Glutamatergic neuron (in vitro differentiated cells): ENCODE measurements around the gene MBP. TPM values are rescaled to one million over a fixed set of nuclear protein-coding genes. Genes with fewer than 3 reads are reported as not detected.

Experiments used
- DNase-seq: peaks from one replicate; pipeline ENCODE4 v3.0.0; 2022
- H3K27ac Mint-ChIP-seq: one replicate; pipeline ENCODE4 v1.8.0; 2020; ENCODE audit warnings: mild to moderate bottlenecking, mixed read lengths, inconsistent platforms; ENCODE audit not compliant: unreplicated experiment
- H3K27me3 Mint-ChIP-seq: one replicate; pipeline ENCODE4 v1.8.0; 2020; ENCODE audit warnings: mild to moderate bottlenecking, moderate library complexity, mixed read lengths, inconsistent platforms; ENCODE audit not compliant: unreplicated experiment
- H3K36me3 Mint-ChIP-seq: one replicate; pipeline ENCODE4 v1.8.0; 2020; ENCODE audit warnings: mild to moderate bottlenecking, mixed read lengths, inconsistent platforms; ENCODE audit not compliant: unreplicated experiment
- H3K4me1 Mint-ChIP-seq: one replicate; pipeline ENCODE4 v1.8.0; 2020; ENCODE audit warnings: mild to moderate bottlenecking, low read depth, mixed read lengths, inconsistent platforms; ENCODE audit not compliant: unreplicated experiment
- H3K4me3 Mint-ChIP-seq: one replicate; pipeline ENCODE4 v1.8.0; 2020; ENCODE audit warnings: mild to moderate bottlenecking, mixed read lengths, inconsistent platforms; ENCODE audit not compliant: unreplicated experiment
- H3K9me3 Mint-ChIP-seq: one replicate; pipeline ENCODE4 v1.8.0; 2020; ENCODE audit warnings: mild to moderate bottlenecking, moderate library complexity, mixed read lengths, inconsistent platforms; ENCODE audit not compliant: unreplicated experiment
- CTCF ChIP-seq: fragments of 200-600 bp; sonication (generic); IDR thresholded peaks from one replicate; pipeline ENCODE4 v1.5.0; 2021; ENCODE audit not compliant: partially characterized antibody, unreplicated experiment
- total RNA-seq: library from RNA; stranded (reverse); fragmentation: NEBNext Ultra II Directional; extraction: Animal tissue kit (Norgen Biotek cat#: 25700); gene quantifications from one replicate; pipeline ENCODE4 v1.2.1, GENCODE V29; 2021; ENCODE audit not compliant: unreplicated experiment

The MBP gene
- total RNA-seq, 1 donor from 2014 or later: 82.6 TPM

DNA sequence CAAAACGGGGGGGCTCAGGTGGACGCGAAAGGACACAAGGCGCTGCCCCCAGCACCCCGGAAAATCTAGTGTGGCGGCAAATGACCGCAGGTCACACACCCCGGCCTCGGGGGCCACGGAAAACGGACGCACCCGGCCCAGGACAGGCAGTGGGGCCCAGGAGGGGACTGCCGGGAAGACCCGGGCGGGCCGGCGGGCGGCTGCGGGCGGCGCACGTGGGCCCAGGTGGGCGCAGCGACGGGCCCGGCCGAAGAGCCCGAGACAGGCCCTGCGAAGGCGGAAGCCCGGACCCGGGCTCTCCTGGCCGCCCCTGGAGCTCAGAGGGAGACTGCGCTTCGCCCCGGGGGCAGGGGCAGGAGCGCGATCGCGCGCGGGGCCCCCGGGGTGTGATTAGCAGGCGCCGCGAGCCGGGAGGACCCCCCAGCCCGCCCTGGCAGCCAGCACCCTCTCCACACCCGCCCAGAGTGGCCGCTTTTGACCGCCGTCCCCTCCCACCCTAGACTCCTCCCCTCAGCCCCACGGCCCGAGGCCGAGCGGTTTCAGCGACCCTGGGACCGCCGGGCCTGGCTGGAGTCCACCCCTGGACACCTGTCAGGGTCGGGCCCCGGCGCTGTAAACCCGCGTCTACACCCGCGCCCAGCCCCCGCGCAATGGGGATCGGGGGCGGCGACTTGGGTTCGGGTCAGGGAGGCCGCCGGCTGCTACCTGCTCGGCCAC, 773 bp downstream of the MBP start:
- H3K4me1 Mint-ChIP-seq: peaks cover 48% of the 10 kb centered on the region
- H3K4me3 Mint-ChIP-seq: peak overlapping the region; percentile 95
- no peak for TF ChIP-seq CTCF
- peaks cover 31% of the 10 kb centered on the region for H3K27me3 Mint-ChIP-seq
- peak; percentile 86 for DNase-seq
- no peaks in the 10 kb centered on the region for H3K36me3 Mint-ChIP-seq
- H3K9me3 Mint-ChIP-seq: peaks cover 36% of the 10 kb centered on the region
- peak overlapping the region; percentile 95 for H3K27ac Mint-ChIP-seq

DNA sequence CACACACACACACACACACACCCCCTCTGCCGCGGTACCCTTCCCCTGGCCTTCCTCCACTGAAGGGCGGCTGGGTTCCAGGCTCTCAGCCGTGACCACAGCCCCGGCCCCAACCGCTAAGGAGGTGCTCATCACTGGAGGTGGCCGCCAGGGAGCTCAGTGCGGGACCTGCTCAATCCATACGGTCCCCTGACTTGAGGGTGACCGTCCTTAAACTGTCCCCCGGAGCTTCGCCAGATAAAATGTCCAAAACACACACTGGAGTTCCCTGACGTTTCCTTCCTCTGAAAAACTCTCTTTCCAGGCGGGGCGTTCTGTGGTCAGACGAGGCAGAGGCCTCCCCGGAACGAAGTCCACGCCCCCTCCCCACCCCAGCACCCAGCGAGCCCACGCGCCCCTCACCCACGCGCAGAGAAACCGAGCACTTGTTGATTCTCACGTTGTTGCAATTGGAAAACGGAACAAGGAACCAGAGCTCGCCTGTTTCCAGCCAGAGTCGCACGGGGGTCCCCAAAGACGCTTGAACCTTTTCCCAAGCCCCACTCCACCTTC, 1.4 kb downstream of the MBP start:
- H3K36me3 Mint-ChIP-seq: no peaks in the 10 kb centered on the region
- no peak for TF ChIP-seq CTCF
- peak overlapping the region; percentile 95 for H3K4me3 Mint-ChIP-seq
- H3K4me1 Mint-ChIP-seq: peaks cover 51% of the 10 kb centered on the region
- peaks cover 36% of the 10 kb centered on the region for H3K9me3 Mint-ChIP-seq
- peak overlapping the region; percentile 95 for H3K27ac Mint-ChIP-seq
- peaks cover 29% of the 10 kb centered on the region for H3K27me3 Mint-ChIP-seq
- no peak for DNase-seq

DNA sequence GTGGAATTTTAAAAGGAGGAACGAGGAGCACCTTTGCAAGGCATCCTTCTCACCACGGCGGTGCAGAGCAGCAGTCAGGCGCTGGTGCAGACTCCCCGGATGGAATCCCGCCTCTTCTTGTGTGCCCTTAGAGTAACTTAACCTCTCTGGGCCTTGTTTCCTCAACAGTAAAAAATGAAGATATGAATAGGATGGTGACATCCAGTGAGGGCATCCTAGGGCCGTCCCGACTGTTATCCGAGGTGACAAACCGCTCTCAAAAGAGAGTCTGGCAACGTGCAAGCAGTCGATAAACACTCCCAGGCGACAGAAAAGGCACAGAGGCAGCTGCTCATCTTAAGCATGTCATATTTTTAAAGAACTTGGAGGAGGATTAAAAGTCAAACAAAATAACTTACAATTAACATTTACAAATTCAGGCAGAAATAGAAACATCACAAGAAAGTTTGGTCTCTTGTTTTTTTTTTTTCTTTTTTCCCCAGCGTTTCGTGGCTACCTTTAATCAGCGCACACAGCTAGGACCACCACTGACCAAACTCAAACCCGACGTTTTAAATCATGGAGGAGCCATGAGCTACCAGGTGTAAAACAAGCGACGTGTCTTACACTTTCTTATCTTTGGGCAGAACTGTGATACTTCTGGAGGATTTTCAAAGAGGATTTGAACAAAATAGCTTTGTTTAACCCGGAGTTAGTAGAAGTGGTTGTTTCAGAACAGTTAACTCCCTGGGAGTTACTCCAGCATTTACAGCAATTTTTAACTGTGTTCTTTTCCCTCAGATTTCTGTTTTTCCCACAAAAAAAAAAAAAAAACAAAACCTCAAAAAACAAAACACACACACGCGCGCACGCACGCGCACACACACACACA, 2.1 kb downstream of the MBP start:
- Mint-ChIP-seq H3K27me3 (peaks cover 27% of the 10 kb centered on the region), H3K27ac (peak overlapping the region; percentile 95), H3K4me3 (peak overlapping the region; percentile 95), H3K36me3 (no peaks in the 10 kb centered on the region), H3K4me1 (peaks cover 51% of the 10 kb centered on the region), H3K9me3 (peaks cover 36% of the 10 kb centered on the region)
- no peak for TF ChIP-seq CTCF
- no peak for DNase-seq

DNA sequence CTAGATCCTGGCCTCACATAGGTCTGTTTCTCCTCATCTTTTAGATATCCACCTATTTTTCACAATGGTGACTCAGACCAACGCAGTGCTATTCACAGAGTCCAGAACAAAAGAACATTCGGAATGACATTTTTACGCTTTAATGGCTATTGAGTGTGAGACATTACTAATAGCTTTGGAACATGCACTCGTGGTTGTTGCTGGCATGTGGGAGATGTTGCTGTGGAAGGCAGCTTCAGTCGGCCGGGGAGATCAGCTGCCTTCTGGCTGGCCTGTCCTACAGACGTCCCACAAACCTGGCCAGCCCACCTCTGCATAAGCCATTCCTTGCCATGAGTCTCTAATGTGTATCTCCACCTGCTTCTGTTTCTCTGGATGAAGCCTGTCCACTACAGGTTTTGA, 3.4 kb downstream of the MBP start:
- Mint-ChIP-seq H3K27ac (peak overlapping the region; percentile 82), H3K27me3 (peaks cover 22% of the 10 kb centered on the region), H3K36me3 (no peaks in the 10 kb centered on the region), H3K4me3 (peak overlapping the region; percentile 95), H3K4me1 (peaks cover 48% of the 10 kb centered on the region), H3K9me3 (peaks cover 31% of the 10 kb centered on the region)
- no peak for DNase-seq
- no peak for TF ChIP-seq CTCF
